HFFc6 (cell line): ENCODE data around the gene SPDYC. TPM values are rescaled to one million over a fixed set of nuclear protein-coding genes. Genes with fewer than 3 reads are reported as not detected.

ENCODE experiments used
- DNase-seq: peaks from one replicate; pipeline ENCODE4 v3.0.0-alpha.2; 2018
- H3K27ac Mint-ChIP-seq: 2 replicates; pipeline ENCODE4 v1.8.0; 2020; ENCODE audit warnings: mild to moderate bottlenecking, mixed read lengths
- H3K27me3 Mint-ChIP-seq: 2 replicates; pipeline ENCODE4 v1.8.0; 2021; ENCODE audit warnings: mild to moderate bottlenecking, moderate library complexity, mixed read lengths; ENCODE audit not compliant: insufficient read depth
- H3K36me3 Mint-ChIP-seq: 2 replicates; pipeline ENCODE4 v1.8.0; 2021; ENCODE audit warnings: low read depth, mixed read lengths
- H3K4me1 Mint-ChIP-seq: 2 replicates; pipeline ENCODE4 v1.8.0; 2020; ENCODE audit warnings: low read depth, mixed read lengths
- H3K4me3 Mint-ChIP-seq: 2 replicates; pipeline ENCODE4 v1.8.0; 2020; ENCODE audit warnings: mild to moderate bottlenecking, moderate library complexity, mixed read lengths
- H3K9me3 Mint-ChIP-seq: 2 replicates; pipeline ENCODE4 v1.8.0; 2020; ENCODE audit warnings: mild to moderate bottlenecking, mixed read lengths
- CTCF ChIP-seq: fragments of 200-600 bp; sonication (generic); IDR thresholded peaks from 2 replicates; pipeline ENCODE4 v1.5.0; 2021; ENCODE audit warnings: antibody characterized with exemption, mild to moderate bottlenecking
- total RNA-seq, 6 experiments: library from RNA; stranded (reverse); fragmentation: NEBNext Ultra II Directional; extraction: Animal tissue kit (Norgen Biotek cat#: 25700); gene quantifications; 2 replicates in 1 of 6; 3 replicates in 5 of 6; pipeline ENCODE4 v1.2.3, GENCODE V29; 2021

SPDYC gene
- total RNA-seq, 6 experiments from 2014 or later = not detected

- peaks cover 17% of the 10 kb centered on the region for H3K36me3 Mint-ChIP-seq
- H3K9me3 Mint-ChIP-seq = no peaks in the 10 kb centered on the region
- peaks cover 26% of the 10 kb centered on the region for H3K4me1 Mint-ChIP-seq
- peak overlapping the region; percentile 99 for H3K27ac Mint-ChIP-seq
- DNase-seq = no peak
- TF ChIP-seq CTCF = no peak
- H3K4me3 Mint-ChIP-seq = peak overlapping the region; percentile 100
- 0 out of 2 replicates have a peak, but pooled peaks cover 3% of the 10 kb centered on the region for H3K27me3 Mint-ChIP-seq
Observed at GRCh38 chr11:65132988-65133700, 36.9 kb upstream of the SPDYC start.

DNA sequence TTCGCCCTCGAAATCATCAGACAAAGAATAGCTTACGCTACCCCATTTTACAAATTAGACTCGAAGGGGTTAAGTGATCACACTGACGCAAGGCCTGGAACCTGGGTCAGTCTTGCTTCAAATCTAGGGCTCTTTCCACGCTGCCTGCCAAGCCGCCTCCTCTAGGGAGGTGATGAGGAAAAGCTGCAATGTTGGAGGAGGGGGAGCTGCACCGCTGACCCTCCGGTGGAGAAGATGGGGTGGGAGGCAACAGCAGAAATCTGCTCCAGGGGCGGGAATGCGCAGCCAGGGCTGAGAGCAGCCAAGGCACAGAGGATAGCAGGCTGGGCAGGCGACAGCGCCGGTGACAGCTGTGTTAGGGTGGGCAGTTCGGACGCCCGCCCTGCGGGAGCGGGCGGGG, 36.3 kb upstream of the SPDYC start:
- H3K27me3 Mint-ChIP-seq = 0 out of 2 replicates have a peak, but pooled peaks cover 3% of the 10 kb centered on the region
- H3K4me3 Mint-ChIP-seq = peak overlapping the region; percentile 100
- no peak for DNase-seq
- TF ChIP-seq CTCF = no peak
- H3K9me3 Mint-ChIP-seq = no peaks in the 10 kb centered on the region
- H3K4me1 Mint-ChIP-seq = peaks cover 26% of the 10 kb centered on the region
- H3K36me3 Mint-ChIP-seq = peaks cover 17% of the 10 kb centered on the region
- H3K27ac Mint-ChIP-seq = peak overlapping the region; percentile 99

DNA sequence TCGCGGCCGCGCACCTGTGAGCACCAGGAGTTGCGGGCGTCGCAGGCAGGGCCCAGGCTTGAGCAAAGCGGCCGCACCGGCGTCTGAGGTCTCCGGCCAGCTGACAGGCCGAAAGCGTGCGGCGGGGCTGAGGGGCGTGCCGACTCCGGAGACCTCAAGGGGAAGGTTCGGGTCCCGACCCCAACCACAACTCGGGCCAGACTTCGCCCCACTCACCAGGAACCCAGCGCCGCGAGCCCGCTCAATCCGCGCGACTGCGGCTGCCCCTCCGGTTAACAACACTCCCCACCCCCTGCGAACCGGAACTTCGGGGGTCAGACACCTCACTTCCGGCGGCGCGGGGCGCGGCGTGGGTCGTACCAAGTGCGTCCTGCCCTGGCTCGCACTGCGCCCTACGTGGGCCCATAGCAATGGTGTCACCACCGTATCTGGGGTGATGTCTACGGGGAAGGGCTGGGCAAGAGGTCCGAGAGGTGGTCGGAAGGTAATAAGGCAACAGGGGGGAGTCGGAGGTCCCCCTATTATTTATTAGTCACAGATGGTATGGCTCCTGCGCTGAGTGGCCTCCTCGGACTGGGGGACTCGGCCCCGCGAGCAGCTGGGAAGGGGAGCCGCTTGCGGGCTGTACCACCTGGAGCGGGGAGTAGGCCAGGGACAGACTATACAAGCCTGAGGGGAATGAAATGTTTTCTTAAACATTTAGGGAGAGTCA, 35.6 kb upstream of the SPDYC start, which contains the start of gene SYVN1:
Gene SYVN1 (minus strand): TSS at position 280 of the 712 bp plus-strand sequence. CDS start 918 bp downstream, outside the sequence.
- H3K27me3 Mint-ChIP-seq = 0 out of 2 replicates have a peak, but pooled peaks cover 3% of the 10 kb centered on the region
- peak within 1 kb of the TSS; percentile 100 for H3K4me3 Mint-ChIP-seq
- H3K36me3 Mint-ChIP-seq = peaks cover 17% of the 10 kb centered on the region
- no peak for TF ChIP-seq CTCF
- no peaks in the 10 kb centered on the region for H3K9me3 Mint-ChIP-seq
- peaks cover 26% of the 10 kb centered on the region for H3K4me1 Mint-ChIP-seq
- peak within 1 kb of the TSS; percentile 99 for H3K27ac Mint-ChIP-seq
- DNase-seq = peak; percentile 75

DNA sequence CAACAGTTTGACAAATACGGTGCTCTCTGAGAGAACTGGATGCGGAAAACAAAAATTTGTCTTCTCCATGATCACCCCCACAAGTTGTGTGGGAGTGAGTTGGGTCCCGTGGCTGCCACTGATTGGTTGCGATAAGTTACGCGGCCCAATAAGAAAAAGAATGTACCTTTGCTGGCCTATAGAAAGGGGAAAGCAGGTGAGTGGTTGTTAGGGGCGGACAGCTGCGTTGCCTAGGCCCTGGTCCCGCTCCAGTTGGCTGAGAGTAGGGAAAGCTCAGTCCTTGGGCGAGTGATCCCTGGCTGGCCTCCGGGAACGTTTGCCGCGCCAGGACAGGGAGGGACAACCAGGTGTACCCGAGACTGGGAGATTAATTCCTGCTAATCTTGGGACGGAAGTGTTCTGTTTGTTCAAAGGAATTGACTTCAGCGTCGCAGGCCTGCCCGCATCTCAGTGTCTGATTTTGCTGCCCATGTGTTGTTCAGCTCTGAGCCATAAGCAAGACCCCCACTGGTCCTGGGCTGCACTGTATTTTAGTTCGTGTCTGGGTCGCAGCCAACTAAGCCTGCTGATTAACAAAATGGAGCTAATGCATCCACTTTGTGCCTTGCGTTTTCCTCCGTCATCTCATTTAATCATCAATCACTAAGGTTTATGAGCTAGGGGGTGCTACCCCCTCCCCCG, 34.9 kb upstream of the SPDYC start:
- H3K27me3 Mint-ChIP-seq = peaks cover 6% of the 10 kb centered on the region; the same call in 1 of the 2 replicates
- peak; percentile 96 for DNase-seq
- peaks cover 17% of the 10 kb centered on the region for H3K36me3 Mint-ChIP-seq
- H3K4me3 Mint-ChIP-seq = peak overlapping the region; percentile 100
- no peaks in the 10 kb centered on the region for H3K9me3 Mint-ChIP-seq
- H3K27ac Mint-ChIP-seq = peak overlapping the region; percentile 99
- TF ChIP-seq CTCF = no peak
- peaks cover 26% of the 10 kb centered on the region for H3K4me1 Mint-ChIP-seq

DNA sequence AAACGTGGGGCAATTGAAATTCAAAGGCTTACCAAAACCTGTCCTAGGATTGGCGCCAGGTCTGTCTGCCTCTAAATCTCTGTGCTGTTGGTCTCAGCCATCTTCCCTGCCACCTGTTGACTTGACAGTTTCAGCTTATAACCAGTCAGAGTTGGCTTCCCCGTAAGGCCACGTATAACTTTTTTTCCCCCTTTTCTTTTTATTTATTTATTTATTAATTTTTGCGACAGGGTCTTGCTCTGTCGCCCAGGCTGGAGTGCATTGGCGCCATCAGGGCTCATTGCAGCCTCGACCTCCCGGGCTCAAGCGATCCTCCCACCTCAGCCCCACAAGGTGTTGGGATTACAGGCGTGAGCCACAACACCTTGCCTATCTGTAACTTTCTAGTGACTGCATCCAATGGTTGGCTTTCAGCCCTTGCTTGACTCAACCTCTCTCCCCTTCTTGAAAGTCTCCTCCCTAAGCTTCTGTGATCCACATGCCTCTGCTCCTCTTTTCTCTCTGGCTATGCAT, 34.3 kb upstream of the SPDYC start:
- Mint-ChIP-seq H3K4me1 (peaks cover 26% of the 10 kb centered on the region), H3K4me3 (peak overlapping the region; percentile 100), H3K27ac (peak overlapping the region; percentile 99), H3K9me3 (no peaks in the 10 kb centered on the region), H3K27me3 (peaks cover 6% of the 10 kb centered on the region; the same call in 1 of the 2 replicates), H3K36me3 (peaks cover 17% of the 10 kb centered on the region)
- no peak for TF ChIP-seq CTCF
- DNase-seq = no peak
